ENCODE measurements around the gene CLCN3. TPM values are rescaled to one million over a fixed set of nuclear protein-coding genes. Genes with fewer than 3 reads are reported as not detected.

CLCN3 gene
- total and polyA plus RNA-seq, 9 of the 15 experiments (the other 6 are each of a cell fraction or from before 2014, with no cell fraction given) = 12.7 to 60.6 (median 38.5) TPM

DNA sequence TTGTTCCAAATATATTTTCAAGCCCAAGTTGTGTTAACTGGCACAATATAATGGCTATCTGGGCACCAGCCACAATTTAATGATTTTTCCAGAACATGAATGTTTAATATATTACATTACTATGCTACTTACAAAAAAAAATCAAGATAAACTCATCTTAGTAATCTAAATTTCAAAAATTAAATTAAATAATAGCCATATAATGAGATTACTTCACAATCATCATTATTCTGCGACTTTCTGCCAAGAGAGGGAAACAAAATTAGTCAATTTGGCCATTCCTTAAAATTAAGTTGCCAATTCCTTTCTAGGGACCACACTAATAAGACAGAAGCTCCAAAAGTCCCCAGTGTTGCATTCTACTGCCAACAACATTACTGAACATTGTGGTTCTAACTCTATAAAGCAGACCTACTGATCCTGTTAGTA lies 15.5 kb upstream of the CLCN3 start:
- no peak overlapping the region; the same call in 1 of the 2 replicates for H2AFZ ChIP-seq (ENCODE audit: low read depth, low read length)
- H4K20me1 ChIP-seq (replicated peaks; ENCODE audit: control insufficient read depth, insufficient read depth, low read length) = no peaks in the 10 kb centered on the region
- H3K36me3 ChIP-seq (ENCODE audit: control insufficient read depth, insufficient read depth, low read length) = peaks cover 37% of the 10 kb centered on the region
- H3K27ac ChIP-seq (ENCODE audit: extremely low read depth, low read depth, low read length) = peak overlapping the region; percentile 79
- in situ Hi-C loops (cut with MboI) = loop anchor here (25.0 kb wide), 1 partner anchor 432 kb away; the partner anchor contains the start of gene MFAP3L
- 64% methylated on average over 1 of the region's 1 CpG for WGBS (ENCODE audit: insufficient coverage, low coverage, missing lambda C conversion rate)
- no peak for DNase-seq (ENCODE audit: extremely low read depth in 1 of 4, low spot score in 3 of 4)
- CTCF ChIA-PET (ENCODE audit: low intra/inter-chr PET ratio) = no interaction called here
- no TSS peak for BruUV-seq (replicated peaks)
- peaks cover 68% of the 10 kb centered on the region for H3K79me2 ChIP-seq (ENCODE audit: control insufficient read depth, insufficient read depth, low read length)
- no peak for ATAC-seq
- H3K9me1 ChIP-seq (ENCODE audit: control insufficient read depth, insufficient read depth, low read length) = no peaks in the 10 kb centered on the region
- no peak overlapping the region for H3K4me3 ChIP-seq
- peak overlapping the region in 1 of 2 experiments; percentile 70; a peak in 2 of 4 replicates for H3K9ac ChIP-seq (ENCODE audit: insufficient read depth in 1 of 2, low read depth in 2 of 2, low read length in 2 of 2)
- H3K9me3 ChIP-seq (replicated peaks; ENCODE audit: control insufficient read depth, insufficient read depth, low read depth, low read length) = no peaks in the 10 kb centered on the region
- intact Hi-C loops (cut with micrococcal nuclease) = no loop called here
- POLR2A ChIA-PET = interaction anchor here (1.3 kb wide), 1 partner anchor 20 kb away, joined by 4 read pairs; no protein-coding TSS in a partner anchor
- H3K27me3 ChIP-seq (ENCODE audit: control insufficient read depth in 2 of 2, insufficient read depth in 2 of 2, low read length in 2 of 2) = no peaks in the 10 kb centered on the region
- H3K4me2 ChIP-seq (ENCODE audit: insufficient read depth, low read length) = peak overlapping the region; percentile 50
- H3K4me1 ChIP-seq (replicated peaks in 1 of 2; ENCODE audit: control insufficient read depth in 2 of 2, insufficient read depth in 2 of 2, low read length in 2 of 2) = peaks cover 1 to 17% of the 10 kb centered on the region in 2 experiments; a peak in 4 of 5 replicates
- FAIRE-seq = no peak
- TF ChIP-seq KLF10 (CRISPR knock-in tag; IDR thresholded peaks at IDR 0.05) (no peak), NFATC3 (IDR thresholded peaks at IDR 0.05) (no peak), POLR2A (conservative IDR thresholded peaks at IDR 0.05) (no peak), ETV6 (IDR thresholded peaks at IDR 0.05; ENCODE audit: borderline replicate concordance in 1 of 2, low read depth in 2 of 2, low read length in 1 of 2) (no peak), ETV6 (CRISPR knock-in tag; IDR thresholded peaks at IDR 0.05; ENCODE audit: borderline replicate concordance) (no peak), BACH1 (tag; IDR thresholded peaks at IDR 0.05) (peak; percentile 54; the same call in 1 of the 2 replicates), ZNF507 (tag; conservative IDR thresholded peaks at IDR 0.05) (no peak), ZNF133 (CRISPR knock-in tag; IDR thresholded peaks at IDR 0.05) (no peak), LEF1 (IDR thresholded peaks at IDR 0.05) (no peak), SMAD4 (CRISPR knock-in tag; conservative IDR thresholded peaks at IDR 0.05) (no peak), ARID2 (IDR thresholded peaks at IDR 0.05) (no peak), ZC3H4 (CRISPR knock-in tag; IDR thresholded peaks at IDR 0.05; ENCODE audit: borderline replicate concordance) (no peak), ADNP (tag; IDR thresholded peaks at IDR 0.05) (no peak), ZNF766 (CRISPR knock-in tag; conservative IDR thresholded peaks at IDR 0.05) (0 out of 2 replicates have a peak, but pooled peaks have one; percentile 25), DPF2 (IDR thresholded peaks at IDR 0.05) (peak; percentile 10; the same call in 1 of the 2 replicates)
- TF ChIP-seq, protein P1, sequence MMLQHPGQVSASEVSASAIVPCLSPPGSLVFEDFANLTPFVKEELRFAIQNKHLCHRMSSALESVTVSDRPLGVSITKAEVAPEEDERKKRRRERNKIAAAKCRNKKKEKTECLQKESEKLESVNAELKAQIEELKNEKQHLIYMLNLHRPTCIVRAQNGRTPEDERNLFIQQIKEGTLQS (IDR thresholded peaks at IDR 0.05) = peak; percentile 3; the same call in 1 of the 2 replicates
- TF ChIP-seq, protein P1 (CRISPR knock-in tag; conservative IDR thresholded peaks at IDR 0.05) = no peak
- TF ChIP-seq, protein P2, sequence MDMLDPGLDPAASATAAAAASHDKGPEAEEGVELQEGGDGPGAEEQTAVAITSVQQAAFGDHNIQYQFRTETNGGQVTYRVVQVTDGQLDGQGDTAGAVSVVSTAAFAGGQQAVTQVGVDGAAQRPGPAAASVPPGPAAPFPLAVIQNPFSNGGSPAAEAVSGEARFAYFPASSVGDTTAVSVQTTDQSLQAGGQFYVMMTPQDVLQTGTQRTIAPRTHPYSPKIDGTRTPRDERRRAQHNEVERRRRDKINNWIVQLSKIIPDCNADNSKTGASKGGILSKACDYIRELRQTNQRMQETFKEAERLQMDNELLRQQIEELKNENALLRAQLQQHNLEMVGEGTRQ (CRISPR knock-in tag; IDR thresholded peaks at IDR 0.05) = no peak
- TF ChIP-seq, protein P3, sequence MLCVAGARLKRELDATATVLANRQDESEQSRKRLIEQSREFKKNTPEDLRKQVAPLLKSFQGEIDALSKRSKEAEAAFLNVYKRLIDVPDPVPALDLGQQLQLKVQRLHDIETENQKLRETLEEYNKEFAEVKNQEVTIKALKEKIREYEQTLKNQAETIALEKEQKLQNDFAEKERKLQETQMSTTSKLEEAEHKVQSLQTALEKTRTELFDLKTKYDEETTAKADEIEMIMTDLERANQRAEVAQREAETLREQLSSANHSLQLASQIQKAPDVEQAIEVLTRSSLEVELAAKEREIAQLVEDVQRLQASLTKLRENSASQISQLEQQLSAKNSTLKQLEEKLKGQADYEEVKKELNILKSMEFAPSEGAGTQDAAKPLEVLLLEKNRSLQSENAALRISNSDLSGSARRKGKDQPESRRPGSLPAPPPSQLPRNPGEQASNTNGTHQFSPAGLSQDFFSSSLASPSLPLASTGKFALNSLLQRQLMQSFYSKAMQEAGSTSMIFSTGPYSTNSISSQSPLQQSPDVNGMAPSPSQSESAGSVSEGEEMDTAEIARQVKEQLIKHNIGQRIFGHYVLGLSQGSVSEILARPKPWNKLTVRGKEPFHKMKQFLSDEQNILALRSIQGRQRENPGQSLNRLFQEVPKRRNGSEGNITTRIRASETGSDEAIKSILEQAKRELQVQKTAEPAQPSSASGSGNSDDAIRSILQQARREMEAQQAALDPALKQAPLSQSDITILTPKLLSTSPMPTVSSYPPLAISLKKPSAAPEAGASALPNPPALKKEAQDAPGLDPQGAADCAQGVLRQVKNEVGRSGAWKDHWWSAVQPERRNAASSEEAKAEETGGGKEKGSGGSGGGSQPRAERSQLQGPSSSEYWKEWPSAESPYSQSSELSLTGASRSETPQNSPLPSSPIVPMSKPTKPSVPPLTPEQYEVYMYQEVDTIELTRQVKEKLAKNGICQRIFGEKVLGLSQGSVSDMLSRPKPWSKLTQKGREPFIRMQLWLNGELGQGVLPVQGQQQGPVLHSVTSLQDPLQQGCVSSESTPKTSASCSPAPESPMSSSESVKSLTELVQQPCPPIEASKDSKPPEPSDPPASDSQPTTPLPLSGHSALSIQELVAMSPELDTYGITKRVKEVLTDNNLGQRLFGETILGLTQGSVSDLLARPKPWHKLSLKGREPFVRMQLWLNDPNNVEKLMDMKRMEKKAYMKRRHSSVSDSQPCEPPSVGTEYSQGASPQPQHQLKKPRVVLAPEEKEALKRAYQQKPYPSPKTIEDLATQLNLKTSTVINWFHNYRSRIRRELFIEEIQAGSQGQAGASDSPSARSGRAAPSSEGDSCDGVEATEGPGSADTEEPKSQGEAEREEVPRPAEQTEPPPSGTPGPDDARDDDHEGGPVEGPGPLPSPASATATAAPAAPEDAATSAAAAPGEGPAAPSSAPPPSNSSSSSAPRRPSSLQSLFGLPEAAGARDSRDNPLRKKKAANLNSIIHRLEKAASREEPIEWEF (CRISPR knock-in tag; IDR thresholded peaks at IDR 0.05) = no peak

Measured in K562 (cell line).